ENCODE measurements around the gene OR51B2. TPM values are rescaled to one million over a fixed set of nuclear protein-coding genes. Genes with fewer than 3 reads are reported as not detected.

Gene OR51B2
- total and polyA plus RNA-seq, 7 donors = 0.66 to 1.1 TPM; not detected in 5

DNA sequence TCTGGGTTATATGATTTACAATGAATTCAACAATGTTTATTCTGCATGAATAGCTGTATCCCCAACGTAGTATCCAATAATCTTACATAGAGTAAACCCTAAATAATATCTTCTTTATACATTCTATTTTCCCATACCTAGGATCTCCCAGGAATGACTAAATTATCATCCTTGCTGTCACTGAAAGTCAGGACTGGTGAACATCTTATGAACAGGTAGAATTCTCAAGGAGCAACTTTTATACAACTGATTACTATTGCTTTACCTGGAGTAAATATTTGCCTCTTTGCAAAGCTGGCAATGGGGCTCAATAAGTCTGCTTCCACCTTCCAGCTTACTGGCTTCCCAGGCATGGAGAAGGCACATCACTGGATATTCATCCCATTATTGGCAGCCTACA, 27.1 kb upstream of the OR51B2 start, which contains the start of gene OR51B6:
TSS of gene OR51B6 (plus strand) at position 301 of the 400 bp plus-strand sequence. CDS start at position 301, 0 bp downstream.
- no peak within 1 kb of the TSS for H3K4me3 ChIP-seq
- no peaks in the 10 kb centered on the region for H3K4me1 ChIP-seq
- TF ChIP-seq, protein P1, sequence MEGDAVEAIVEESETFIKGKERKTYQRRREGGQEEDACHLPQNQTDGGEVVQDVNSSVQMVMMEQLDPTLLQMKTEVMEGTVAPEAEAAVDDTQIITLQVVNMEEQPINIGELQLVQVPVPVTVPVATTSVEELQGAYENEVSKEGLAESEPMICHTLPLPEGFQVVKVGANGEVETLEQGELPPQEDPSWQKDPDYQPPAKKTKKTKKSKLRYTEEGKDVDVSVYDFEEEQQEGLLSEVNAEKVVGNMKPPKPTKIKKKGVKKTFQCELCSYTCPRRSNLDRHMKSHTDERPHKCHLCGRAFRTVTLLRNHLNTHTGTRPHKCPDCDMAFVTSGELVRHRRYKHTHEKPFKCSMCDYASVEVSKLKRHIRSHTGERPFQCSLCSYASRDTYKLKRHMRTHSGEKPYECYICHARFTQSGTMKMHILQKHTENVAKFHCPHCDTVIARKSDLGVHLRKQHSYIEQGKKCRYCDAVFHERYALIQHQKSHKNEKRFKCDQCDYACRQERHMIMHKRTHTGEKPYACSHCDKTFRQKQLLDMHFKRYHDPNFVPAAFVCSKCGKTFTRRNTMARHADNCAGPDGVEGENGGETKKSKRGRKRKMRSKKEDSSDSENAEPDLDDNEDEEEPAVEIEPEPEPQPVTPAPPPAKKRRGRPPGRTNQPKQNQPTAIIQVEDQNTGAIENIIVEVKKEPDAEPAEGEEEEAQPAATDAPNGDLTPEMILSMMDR (IDR thresholded peaks at IDR 0.05) = no peak
- TF ChIP-seq POLR2AphosphoS5 (IDR thresholded peaks at IDR 0.05) (no peak), POLR2A (IDR thresholded peaks at IDR 0.05) (no peak), EP300 (IDR thresholded peaks at IDR 0.05) (no peak)
- no peak within 1 kb of the TSS for H3K27ac ChIP-seq
- no peaks in the 10 kb centered on the region for H3K36me3 ChIP-seq
- DNase-seq = no peak
- H3K27me3 ChIP-seq = no peaks in the 10 kb centered on the region
- intact Hi-C loops (cut with DNase I) = no loop called here
- no peaks in the 10 kb centered on the region for H3K9me3 ChIP-seq
- WGBS, 2 donors = 24 to 55% methylated on average over 1 of the region's 1 CpG

GRCh38 chr11:5349550-5349949, 25.5 kb upstream of the OR51B2 start:
- Histone ChIP-seq H3K36me3 (no peaks in the 10 kb centered on the region), H3K27ac (no peak overlapping the region), H3K27me3 (no peaks in the 10 kb centered on the region), H3K4me1 (no peaks in the 10 kb centered on the region), H3K4me3 (no peak overlapping the region), H3K9me3 (no peaks in the 10 kb centered on the region)
- no peak for DNase-seq
- no peak for TF ChIP-seq POLR2A (IDR thresholded peaks at IDR 0.05)
- TF ChIP-seq, protein P1 (IDR thresholded peaks at IDR 0.05) = no peak
- intact Hi-C loops (cut with DNase I) = no loop called here
- WGBS, 2 donors = 42 to 53% methylated on average over 1 of the region's 1 CpG

DNA sequence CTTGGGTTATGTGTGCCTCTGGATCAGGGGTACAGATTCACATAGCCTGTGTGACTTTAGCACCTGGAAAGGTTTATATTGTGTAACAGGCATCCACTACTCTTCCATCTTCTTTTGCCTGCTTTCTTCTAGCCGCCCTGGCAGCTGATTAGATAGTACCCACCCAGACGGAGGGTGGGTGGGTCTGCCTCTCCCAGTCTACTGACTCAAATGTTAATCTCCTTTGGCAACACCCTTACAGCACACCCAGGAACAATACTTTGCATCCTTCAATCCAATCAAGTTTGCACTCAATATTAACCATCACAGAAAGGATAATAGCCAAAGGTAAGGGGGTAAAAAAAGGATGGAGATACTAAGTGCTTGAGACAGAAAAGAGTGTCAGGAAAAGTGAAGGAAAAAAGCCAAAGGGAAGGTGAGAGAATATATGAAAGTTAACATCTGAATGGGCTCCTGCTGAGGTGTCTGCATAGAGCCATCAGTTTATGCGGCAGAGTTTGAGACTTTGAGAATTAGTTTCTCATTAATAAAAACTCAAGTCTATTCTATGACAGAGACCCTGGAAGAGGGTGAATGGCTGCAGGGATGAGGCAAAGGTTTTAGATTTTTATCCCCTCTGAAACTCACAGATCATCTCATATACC, 24.6 kb upstream of the OR51B2 start:
- no peaks in the 10 kb centered on the region for H3K4me1 ChIP-seq
- no peak overlapping the region for H3K4me3 ChIP-seq
- H3K27me3 ChIP-seq = no peaks in the 10 kb centered on the region
- no peaks in the 10 kb centered on the region for H3K9me3 ChIP-seq
- WGBS, 2 donors = 28 to 60% methylated on average over 3 of the region's 3 CpGs
- no peak for TF ChIP-seq POLR2AphosphoS5 (IDR thresholded peaks at IDR 0.05)
- no peak for TF ChIP-seq POLR2A (IDR thresholded peaks at IDR 0.05)
- TF ChIP-seq, protein P1 (IDR thresholded peaks at IDR 0.05) = no peak
- no peak for TF ChIP-seq EP300 (IDR thresholded peaks at IDR 0.05)
- no peak overlapping the region for H3K27ac ChIP-seq
- no peak for DNase-seq
- intact Hi-C loops (cut with DNase I) = no loop called here
- H3K36me3 ChIP-seq = no peaks in the 10 kb centered on the region

GRCh38 chr11:5345831-5346230, 21.7 kb upstream of the OR51B2 start:
- Histone ChIP-seq H3K36me3 (no peaks in the 10 kb centered on the region), H3K27me3 (no peaks in the 10 kb centered on the region), H3K4me1 (no peaks in the 10 kb centered on the region), H3K9me3 (no peaks in the 10 kb centered on the region), H3K27ac (no peak overlapping the region), H3K4me3 (no peak overlapping the region)
- DNase-seq = no peak
- intact Hi-C loops (cut with DNase I) = no loop called here
- 58 to 80% methylated on average over 3 of the region's 3 CpGs for WGBS, 2 donors
- TF ChIP-seq POLR2A (IDR thresholded peaks at IDR 0.05) (no peak), EP300 (IDR thresholded peaks at IDR 0.05) (no peak), POLR2AphosphoS5 (IDR thresholded peaks at IDR 0.05) (no peak)
- TF ChIP-seq, protein P1 (IDR thresholded peaks at IDR 0.05) = no peak

Measured in sigmoid colon (tissue), 7 donors.